ENCODE results near the gene ZEB2.

ZEB2 gene

GRCh38 chr2:144470816-144471215 lies 49.1 kb downstream of the ZEB2 start:
- DNase-seq (ENCODE audit: low spot score): no peak

DNA sequence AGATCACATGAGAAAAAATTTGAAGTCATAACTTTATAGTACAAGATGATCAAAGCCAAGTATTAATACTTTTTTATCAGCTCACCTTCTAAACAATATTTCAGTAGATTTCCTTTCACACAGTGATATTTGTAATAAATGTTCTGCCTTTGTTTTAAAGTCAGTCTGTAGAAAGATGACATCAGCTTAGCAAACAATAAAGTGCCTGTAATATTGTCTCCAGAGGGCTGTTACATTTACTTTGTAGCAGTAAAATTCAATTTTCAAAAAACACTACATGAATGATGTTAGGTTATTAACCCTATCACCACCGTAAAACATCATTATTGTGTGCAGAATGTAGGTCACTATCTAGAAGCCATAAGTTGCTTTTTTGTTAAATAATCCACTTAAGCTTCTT lies 49.6 kb downstream of the ZEB2 start:
- DNase-seq (ENCODE audit: low spot score): no peak

GRCh38 chr2:144469798-144470197 lies 50.1 kb downstream of the ZEB2 start:
- DNase-seq (ENCODE audit: low spot score): no peak

DNA sequence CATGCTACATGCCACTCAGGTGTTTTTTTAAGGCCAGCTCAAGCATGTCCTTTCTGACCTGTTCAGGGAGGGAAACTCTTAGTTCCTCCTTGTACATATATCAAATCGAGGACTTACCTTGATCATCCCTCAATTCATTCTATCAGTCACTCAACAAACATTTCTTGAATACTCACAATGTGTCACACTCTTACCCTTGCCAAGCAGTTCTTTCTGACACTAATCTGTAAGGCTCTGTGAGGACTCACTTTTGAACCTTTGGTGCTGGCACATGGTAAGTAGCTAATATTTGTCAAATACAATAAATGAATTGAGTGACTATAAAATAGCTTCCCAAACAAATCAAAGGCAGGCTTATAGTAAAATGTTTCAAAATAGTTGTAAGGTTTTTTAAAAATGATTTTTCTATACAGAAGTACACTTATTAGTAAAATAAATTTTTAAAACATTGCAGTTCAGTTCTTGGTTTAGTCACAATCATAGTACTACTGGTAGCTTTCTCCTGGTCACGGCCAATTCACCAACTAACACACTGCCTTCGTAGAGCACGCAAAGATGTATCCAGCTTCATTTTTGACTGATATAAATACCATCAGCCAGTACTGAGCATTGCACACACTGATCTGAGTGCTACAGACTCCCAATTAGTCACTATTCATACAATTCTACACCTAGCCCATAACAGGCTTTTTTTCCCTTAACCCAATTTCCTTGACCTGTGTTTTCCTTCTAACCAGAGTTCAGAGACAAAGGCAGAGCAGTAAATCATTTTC lies 50.9 kb downstream of the ZEB2 start:
- DNase-seq (ENCODE audit: low spot score): no peak

GRCh38 chr2:144467502-144468137 lies 52.3 kb downstream of the ZEB2 start:
- no peak for DNase-seq (ENCODE audit: low spot score)

DNA sequence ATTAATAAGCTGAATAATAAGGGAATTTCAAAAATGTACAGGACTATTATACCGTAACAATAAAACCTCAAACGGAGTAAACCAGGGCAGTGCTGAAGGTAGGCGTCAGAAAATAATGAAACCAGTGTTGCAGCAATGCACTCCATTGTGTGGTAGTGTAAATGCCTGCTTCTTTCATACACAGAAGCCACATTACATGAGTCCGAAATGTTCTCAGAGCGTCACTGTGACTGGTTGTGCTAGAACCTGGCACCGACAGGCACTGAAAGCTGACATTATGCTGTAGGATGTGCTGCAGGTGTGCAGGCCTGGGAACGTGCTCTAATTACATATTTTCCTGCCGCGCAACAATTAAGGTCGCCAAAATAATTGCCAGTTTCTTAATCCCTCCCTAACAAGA lies 53.3 kb downstream of the ZEB2 start:
- no peak for DNase-seq (ENCODE audit: low spot score)

DNA sequence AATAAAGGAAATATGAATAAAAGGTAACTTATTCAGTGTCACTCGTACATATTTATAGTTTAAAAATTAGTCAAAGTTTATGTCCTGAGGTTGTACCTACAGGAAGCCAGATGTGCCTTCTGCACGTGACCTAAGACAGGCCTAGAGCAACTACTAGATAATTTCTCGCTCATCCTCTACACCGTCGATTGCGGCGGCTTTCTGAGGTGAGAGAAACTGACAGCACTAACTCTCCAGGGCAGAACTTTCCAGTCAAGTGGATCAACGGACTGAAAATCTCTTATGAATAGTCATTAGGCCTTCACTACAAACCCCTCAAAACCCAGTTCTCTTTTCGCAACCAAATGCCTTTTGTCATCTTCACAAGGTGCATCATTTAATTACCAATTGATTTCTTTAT lies 54.2 kb downstream of the ZEB2 start:
- no peak for DNase-seq (ENCODE audit: low spot score)

DNA sequence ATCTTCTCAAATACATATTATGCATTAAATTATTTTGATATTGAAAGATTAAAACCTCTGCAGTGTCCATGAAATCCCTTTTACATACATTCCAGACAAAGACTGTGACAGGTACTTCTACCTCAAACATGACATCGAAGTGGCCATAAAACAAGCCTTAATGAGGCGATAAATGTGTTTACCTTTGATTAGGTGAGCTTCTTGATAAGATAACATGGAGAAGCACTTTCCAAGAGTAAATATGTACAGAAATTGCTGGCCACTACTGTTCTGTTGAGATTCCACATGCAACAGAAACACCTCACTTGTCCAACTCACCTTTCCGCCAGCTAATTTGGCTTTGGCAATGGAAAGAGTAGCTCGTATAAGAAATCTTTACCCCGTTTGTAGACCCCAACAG lies 55.2 kb downstream of the ZEB2 start:
- no peak for DNase-seq (ENCODE audit: low spot score)

- DNase-seq (ENCODE audit: low spot score): no peak
Observed at GRCh38 chr2:144463266-144463665, 56.7 kb downstream of the ZEB2 start.

DNA sequence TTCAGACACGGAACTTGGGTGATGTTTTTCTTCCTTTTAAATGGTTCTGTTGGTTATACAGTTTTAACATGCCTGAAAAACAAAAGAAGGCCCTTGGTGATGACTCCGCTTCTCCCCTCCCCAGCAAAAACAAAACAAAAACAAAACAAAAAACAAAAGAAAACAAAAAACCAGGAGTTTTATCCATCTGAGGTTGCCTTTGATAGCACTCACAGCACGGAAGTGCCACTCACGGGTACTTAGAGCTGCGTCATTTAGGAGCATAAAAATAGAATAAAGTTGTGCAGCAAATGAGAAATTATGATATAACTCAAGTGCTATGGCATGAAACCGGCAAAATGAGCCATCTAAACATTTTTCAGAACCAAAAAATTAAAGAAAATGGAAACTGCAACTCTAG lies 57.7 kb downstream of the ZEB2 start:
- no peak for DNase-seq (ENCODE audit: low spot score)

GRCh38 chr2:144461308-144461766 lies 58.6 kb downstream of the ZEB2 start:
- DNase-seq (ENCODE audit: low spot score): no peak

DNA sequence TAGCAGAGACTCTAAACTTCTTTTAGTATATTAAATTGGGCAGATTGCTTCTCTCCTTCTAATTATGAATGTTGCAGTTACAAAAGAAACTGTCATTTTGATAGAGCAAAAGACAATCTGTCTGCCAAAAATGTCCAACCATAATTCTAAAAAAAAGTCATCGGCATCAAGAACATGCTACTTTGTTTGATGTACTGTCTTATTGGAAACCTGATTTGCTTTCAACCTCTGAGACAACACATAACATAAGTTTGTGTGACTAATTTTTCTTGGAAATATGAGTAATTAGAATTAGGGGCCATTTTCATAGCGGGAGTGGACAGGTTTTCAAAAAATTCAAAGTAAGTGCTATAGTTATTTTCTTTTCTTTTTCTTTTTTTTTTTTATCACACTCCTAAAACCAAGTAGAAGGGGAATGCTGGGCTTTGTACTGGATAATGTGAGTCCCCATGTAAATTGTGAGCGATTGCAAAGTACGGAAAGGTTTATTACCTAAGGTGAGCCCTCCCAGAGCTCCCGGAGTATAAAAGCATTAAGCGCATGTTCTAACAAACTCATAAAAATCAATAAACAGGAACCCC lies 59.1 kb downstream of the ZEB2 start:
- DNase-seq (ENCODE audit: low spot score): no peak

DNA sequence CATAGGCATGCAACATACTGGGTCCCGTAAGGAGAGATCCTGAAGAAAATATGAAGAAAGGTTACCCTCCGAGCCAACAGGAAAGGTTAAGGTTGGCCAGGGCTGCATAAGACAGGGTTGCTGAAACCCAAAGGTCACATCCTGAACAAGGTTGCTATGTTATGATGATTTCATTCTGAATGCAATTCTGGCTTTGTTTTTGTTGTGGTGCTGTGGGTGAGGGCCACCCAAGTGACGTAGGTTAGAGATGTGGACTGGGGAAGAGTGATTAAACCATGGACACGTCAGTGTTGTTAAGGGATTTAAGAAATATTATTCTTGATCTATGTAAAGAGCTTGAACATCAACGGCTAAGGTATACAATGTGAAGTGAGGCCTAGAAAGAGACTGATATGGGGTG lies 60.0 kb downstream of the ZEB2 start:
- DNase-seq (ENCODE audit: low spot score): peak; percentile 69

DNA sequence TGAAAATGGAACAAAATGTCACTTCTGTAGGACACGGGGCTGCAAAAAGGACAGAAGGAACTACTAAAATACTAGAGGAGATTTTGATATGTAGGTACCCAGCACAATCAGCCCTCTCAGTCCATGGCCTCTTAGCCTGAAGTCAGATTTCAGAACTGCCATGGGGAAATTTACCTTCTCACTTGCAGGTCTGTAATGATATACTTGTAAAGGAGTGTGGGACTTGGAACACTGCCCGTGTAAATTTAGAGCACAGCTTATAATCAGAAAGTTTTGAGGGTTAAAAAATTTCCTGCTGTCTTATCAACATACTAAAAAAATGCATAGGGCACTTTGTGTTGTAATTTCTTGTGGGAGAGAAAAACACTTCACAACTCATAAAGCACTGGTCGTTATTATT lies 60.6 kb downstream of the ZEB2 start:
- no peak for DNase-seq (ENCODE audit: low spot score)

- no peak for DNase-seq (ENCODE audit: low spot score)
Observed at GRCh38 chr2:144458541-144458940, 61.4 kb downstream of the ZEB2 start.

- DNase-seq (ENCODE audit: low spot score): peak; percentile 71
Observed at GRCh38 chr2:144456680-144457079, 63.2 kb downstream of the ZEB2 start.

- DNase-seq (ENCODE audit: low spot score): no peak
Observed at GRCh38 chr2:144455987-144456386, 63.9 kb downstream of the ZEB2 start.

DNA sequence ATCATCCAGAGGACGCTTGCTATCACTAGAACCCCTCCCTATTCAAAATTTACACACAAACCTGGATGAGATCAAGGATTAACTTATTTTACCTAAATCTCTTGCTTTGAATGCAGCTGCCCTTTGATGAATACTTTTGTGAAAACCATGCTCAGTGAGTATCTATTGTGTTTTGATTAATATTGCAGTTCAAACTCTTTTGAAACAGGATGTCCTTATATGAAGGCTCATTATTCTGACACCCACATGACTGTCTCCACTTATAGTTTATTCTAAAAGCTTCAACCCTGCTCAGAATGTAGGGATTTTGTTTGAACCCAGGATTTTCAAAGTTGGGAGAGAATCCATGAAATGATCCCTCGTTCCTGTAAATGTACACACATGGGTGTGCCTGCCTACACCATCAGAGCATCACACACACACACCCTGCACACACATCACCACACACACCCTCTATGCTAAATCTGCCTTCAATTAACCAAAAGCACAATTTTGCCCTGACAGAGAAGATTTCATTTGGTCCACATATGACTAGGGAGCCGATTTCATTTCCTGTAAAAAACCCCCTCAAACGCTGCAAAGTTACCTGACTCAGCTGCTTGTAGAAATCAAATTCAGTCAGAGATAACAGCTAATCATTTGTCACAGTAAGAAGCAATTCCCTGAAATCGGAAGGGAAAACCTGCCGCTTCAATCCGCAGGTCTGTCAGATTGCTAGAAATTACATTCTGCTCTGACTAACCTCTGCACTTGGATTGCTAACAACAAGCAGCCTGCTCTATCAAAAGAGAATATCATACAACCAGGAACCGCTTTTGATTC lies 65.2 kb downstream of the ZEB2 start:
- peak; percentile 84 for DNase-seq (ENCODE audit: low spot score)

- DNase-seq (ENCODE audit: low spot score): no peak
Observed at GRCh38 chr2:144453486-144454158, 66.3 kb downstream of the ZEB2 start.

- no peak for DNase-seq (ENCODE audit: low spot score)
Observed at GRCh38 chr2:144452989-144453336, 67.0 kb downstream of the ZEB2 start.

DNA sequence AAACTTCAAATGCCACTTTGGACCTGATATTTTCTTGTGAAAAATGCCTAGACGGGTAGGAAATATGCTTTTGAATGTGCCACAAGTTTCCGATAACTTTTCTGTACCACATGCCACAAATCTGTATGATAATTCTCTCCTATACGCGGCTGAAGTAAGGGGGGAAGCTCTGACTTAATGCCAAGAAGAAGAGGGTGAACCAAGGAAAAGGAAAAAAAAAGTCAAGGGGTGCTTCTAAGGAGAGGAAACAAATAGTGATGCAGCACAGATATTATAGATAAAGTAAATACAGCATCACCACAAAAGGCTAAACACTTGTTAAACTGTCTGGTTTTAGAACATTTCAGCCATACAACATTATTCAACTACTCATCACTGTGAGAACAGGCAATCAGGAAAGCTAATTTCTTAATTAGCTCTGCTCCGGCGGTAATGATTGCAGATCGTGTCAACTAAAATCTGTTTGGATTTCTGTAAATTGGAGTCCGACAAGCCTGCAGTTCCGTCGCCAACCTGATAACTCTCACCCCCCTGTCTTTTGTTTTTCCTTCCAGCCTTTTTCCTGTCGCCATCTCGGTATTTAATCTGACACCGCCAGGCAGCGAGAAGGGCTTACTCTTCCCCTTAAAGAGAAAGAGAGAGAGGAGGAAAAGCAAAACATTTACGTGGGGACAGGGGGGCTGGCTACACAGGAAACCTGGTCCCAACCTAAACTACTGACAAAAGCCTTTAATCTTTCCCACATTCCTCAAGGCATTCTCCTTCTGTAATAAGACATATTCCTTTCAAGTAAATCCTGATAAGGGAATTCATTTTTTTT lies 67.5 kb downstream of the ZEB2 start:
- no peak for DNase-seq (ENCODE audit: low spot score)

Data from activated CD4-positive, alpha-beta T cell treated with anti-CD3 and anti-CD28 coated beads, Interleukin-2, Interleukin-4, amounts not matched to agents 100 ng/mL and 50 ng/mL, durations not matched to agents 16 hours and 8 hours (primary cell).